Liver (tissue), 9 donors: ENCODE measurements around the gene UNC13C. TPM values are rescaled to one million over a fixed set of nuclear protein-coding genes. Genes with fewer than 3 reads are reported as not detected.

Source experiments
- DNase-seq: peaks from one replicate; pipeline ENCODE4 v3.0.0-alpha.2; 2017; ENCODE audit warnings: low spot score
- H3K27ac ChIP-seq, 2 donors: one replicate each; pipeline ENCODE4 v1.7.0; 2013; ENCODE audit warnings: inconsistent platforms in 2 of 2, low read length in 2 of 2, control low read depth in 1 of 2, low read depth in 1 of 2, mild to moderate bottlenecking in 1 of 2
- H3K27me3 ChIP-seq, 4 donors: one replicate each; pipeline versions ENCODE4 v1.6.1 to v1.7.0; 2013; ENCODE audit warnings: low read length in 3 of 4, inconsistent platforms in 1 of 4, mild to moderate bottlenecking in 1 of 4, moderate library complexity in 1 of 4; ENCODE audit not compliant: control insufficient read depth in 4 of 4, insufficient read depth in 4 of 4
- H3K36me3 ChIP-seq, 4 donors: one replicate each; pipeline versions ENCODE4 v1.6.1 to v1.7.0; 2013; ENCODE audit warnings: low read length in 3 of 4, mild to moderate bottlenecking in 3 of 4, low read depth in 1 of 4, moderate library complexity in 1 of 4; ENCODE audit not compliant: control insufficient read depth in 4 of 4, insufficient read depth in 3 of 4
- H3K4me1 ChIP-seq, 4 donors: one replicate each; pipeline versions ENCODE4 v1.6.1 to v1.7.0; 2013; ENCODE audit warnings: low read length in 3 of 4, mild to moderate bottlenecking in 3 of 4, moderate library complexity in 1 of 4; ENCODE audit not compliant: control insufficient read depth in 4 of 4, insufficient read depth in 4 of 4
- H3K4me3 ChIP-seq, 3 donors: one replicate each; pipeline versions ENCODE4 v1.6.1 to v1.7.0; 2013; ENCODE audit warnings: low read length in 3 of 3, control low read depth in 1 of 3, low read depth in 1 of 3, mild to moderate bottlenecking in 1 of 3
- H3K9ac ChIP-seq, 2 donors: one replicate each; pipeline ENCODE4 v1.7.0; 2013; ENCODE audit warnings: low read length in 2 of 2, mild to moderate bottlenecking in 2 of 2, moderate library complexity in 2 of 2, control low read depth in 1 of 2, low read depth in 1 of 2
- H3K9me3 ChIP-seq, 4 donors: one replicate each; pipeline versions ENCODE4 v1.6.1 to v1.7.0; 2013; ENCODE audit warnings: low read length in 3 of 4; ENCODE audit not compliant: control insufficient read depth in 4 of 4
- EGR1 ChIP-seq, 2 donors: IDR thresholded peaks; 2 replicates each; pipeline ENCODE4 v1.6.1; 2016 to 2018; ENCODE audit warnings: antibody characterized with exemption in 2 of 2, low read depth in 2 of 2
- FOXA1 ChIP-seq: IDR thresholded peaks from 2 replicates; pipeline ENCODE4 v1.6.1; 2016; ENCODE audit warnings: antibody characterized with exemption
- FOXA2 ChIP-seq: IDR thresholded peaks from 2 replicates; pipeline ENCODE4 v1.6.1; 2016; ENCODE audit warnings: antibody characterized with exemption
- HNF4A ChIP-seq, 2 donors: conservative IDR thresholded peaks; 2 replicates each; pipeline ENCODE4 v1.6.1; 2016; ENCODE audit warnings: antibody characterized with exemption in 2 of 2, mild to moderate bottlenecking in 2 of 2
- HNF4G ChIP-seq: IDR thresholded peaks from 2 replicates; pipeline ENCODE4 v1.6.1; 2016; ENCODE audit warnings: antibody characterized with exemption
- JUND ChIP-seq, 2 donors: IDR thresholded peaks; 2 replicates each; pipeline ENCODE4 v1.6.1; 2016; ENCODE audit warnings: antibody characterized with exemption in 2 of 2
- NR2F2 ChIP-seq: IDR thresholded peaks from 2 replicates; pipeline ENCODE4 v1.6.1; 2016; ENCODE audit warnings: antibody characterized with exemption
- RAD21 ChIP-seq, 2 donors: IDR thresholded peaks; 2 replicates each; pipeline ENCODE4 v1.6.1; 2016; ENCODE audit warnings: antibody characterized with exemption in 2 of 2, mild to moderate bottlenecking in 2 of 2
- RXRA ChIP-seq, 2 donors: IDR thresholded peaks; 2 replicates each; pipeline ENCODE4 v1.6.1; 2017 to 2018; ENCODE audit warnings: antibody characterized with exemption in 2 of 2, mild to moderate bottlenecking in 1 of 2
- SP1 ChIP-seq: IDR thresholded peaks from 2 replicates; pipeline ENCODE4 v1.6.1; 2018; ENCODE audit warnings: antibody characterized with exemption, mild to moderate bottlenecking
- YY1 ChIP-seq: IDR thresholded peaks from 2 replicates; pipeline ENCODE4 v1.6.1; 2016; ENCODE audit warnings: antibody characterized with exemption, mild to moderate bottlenecking
- WGBS: extraction: QIAGEN DNeasy Blood & Tissue Kit; methylation state at CpG from one replicate; pipeline ENCODE4 v1.1.7; 2013; 5-methylcytosine and 5-hydroxymethylcytosine counted together
- polyA plus RNA-seq, 2 donors: library from polyadenylated mRNA; stranded (reverse) in 1 of 2; unstranded in 1 of 2; fragments of 200-250 nt in 1 of 2; fragments of >200 nt in 1 of 2; fragmentation: Nextera tagmentation in 1 of 2; extraction: Ambion mirVana in 1 of 2; gene quantifications; one replicate each; pipeline versions ENCODE4 v1.2.1 to v1.2.3, GENCODE V29; 2013 to 2015
- total RNA-seq, 2 donors: library from RNA; depleted of rRNA; stranded (reverse); fragments of >200 nt; gene quantifications; one replicate each; pipeline ENCODE4 v1.2.3, GENCODE V29; 2014
- TF ChIP-seq, protein P1 (sequence below): IDR thresholded peaks from 2 replicates; pipeline ENCODE4 v1.6.1; 2016; ENCODE audit warnings: antibody characterized with exemption
- TF ChIP-seq, protein P2 (sequence below): fragments of 150-350 bp; IDR thresholded peaks from 2 replicates; pipeline ENCODE4 v1.5.1; 2017; ENCODE audit warnings: improper control_type of control experiment, low read depth, low read length; ENCODE audit not compliant: missing input control
- TF ChIP-seq, protein P3 (sequence below): IDR thresholded peaks from 2 replicates; pipeline ENCODE4 v1.6.1; 2016; ENCODE audit warnings: antibody characterized with exemption, mild to moderate bottlenecking
- donor health status: healthy.
- donor health status: healthy.
- donor health status: healthy.
- donor health status: healthy.
- donor health status: healthy.

Gene UNC13C
- total and polyA plus RNA-seq, 4 donors = 0.19 TPM; not detected in 3

- H3K27me3 ChIP-seq = no peaks in the 10 kb centered on the region
- TF ChIP-seq RXRA (IDR thresholded peaks at IDR 0.05) (no peak), YY1 (no peak), EGR1 (IDR thresholded peaks at IDR 0.05; ENCODE audit: low read depth in 2 of 2) (no peak), FOXA1 (no peak), JUND (IDR thresholded peaks at IDR 0.05) (no peak), NR2F2 (no peak), HNF4A (conservative IDR thresholded peaks at IDR 0.05) (no peak), HNF4G (no peak)
- TF ChIP-seq, protein P1, sequence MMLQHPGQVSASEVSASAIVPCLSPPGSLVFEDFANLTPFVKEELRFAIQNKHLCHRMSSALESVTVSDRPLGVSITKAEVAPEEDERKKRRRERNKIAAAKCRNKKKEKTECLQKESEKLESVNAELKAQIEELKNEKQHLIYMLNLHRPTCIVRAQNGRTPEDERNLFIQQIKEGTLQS = no peak
- TF ChIP-seq, protein P2, sequence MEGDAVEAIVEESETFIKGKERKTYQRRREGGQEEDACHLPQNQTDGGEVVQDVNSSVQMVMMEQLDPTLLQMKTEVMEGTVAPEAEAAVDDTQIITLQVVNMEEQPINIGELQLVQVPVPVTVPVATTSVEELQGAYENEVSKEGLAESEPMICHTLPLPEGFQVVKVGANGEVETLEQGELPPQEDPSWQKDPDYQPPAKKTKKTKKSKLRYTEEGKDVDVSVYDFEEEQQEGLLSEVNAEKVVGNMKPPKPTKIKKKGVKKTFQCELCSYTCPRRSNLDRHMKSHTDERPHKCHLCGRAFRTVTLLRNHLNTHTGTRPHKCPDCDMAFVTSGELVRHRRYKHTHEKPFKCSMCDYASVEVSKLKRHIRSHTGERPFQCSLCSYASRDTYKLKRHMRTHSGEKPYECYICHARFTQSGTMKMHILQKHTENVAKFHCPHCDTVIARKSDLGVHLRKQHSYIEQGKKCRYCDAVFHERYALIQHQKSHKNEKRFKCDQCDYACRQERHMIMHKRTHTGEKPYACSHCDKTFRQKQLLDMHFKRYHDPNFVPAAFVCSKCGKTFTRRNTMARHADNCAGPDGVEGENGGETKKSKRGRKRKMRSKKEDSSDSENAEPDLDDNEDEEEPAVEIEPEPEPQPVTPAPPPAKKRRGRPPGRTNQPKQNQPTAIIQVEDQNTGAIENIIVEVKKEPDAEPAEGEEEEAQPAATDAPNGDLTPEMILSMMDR = no peak
- TF ChIP-seq, protein P3, sequence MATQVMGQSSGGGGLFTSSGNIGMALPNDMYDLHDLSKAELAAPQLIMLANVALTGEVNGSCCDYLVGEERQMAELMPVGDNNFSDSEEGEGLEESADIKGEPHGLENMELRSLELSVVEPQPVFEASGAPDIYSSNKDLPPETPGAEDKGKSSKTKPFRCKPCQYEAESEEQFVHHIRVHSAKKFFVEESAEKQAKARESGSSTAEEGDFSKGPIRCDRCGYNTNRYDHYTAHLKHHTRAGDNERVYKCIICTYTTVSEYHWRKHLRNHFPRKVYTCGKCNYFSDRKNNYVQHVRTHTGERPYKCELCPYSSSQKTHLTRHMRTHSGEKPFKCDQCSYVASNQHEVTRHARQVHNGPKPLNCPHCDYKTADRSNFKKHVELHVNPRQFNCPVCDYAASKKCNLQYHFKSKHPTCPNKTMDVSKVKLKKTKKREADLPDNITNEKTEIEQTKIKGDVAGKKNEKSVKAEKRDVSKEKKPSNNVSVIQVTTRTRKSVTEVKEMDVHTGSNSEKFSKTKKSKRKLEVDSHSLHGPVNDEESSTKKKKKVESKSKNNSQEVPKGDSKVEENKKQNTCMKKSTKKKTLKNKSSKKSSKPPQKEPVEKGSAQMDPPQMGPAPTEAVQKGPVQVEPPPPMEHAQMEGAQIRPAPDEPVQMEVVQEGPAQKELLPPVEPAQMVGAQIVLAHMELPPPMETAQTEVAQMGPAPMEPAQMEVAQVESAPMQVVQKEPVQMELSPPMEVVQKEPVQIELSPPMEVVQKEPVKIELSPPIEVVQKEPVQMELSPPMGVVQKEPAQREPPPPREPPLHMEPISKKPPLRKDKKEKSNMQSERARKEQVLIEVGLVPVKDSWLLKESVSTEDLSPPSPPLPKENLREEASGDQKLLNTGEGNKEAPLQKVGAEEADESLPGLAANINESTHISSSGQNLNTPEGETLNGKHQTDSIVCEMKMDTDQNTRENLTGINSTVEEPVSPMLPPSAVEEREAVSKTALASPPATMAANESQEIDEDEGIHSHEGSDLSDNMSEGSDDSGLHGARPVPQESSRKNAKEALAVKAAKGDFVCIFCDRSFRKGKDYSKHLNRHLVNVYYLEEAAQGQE = no peak
These were observed 367.1 kb downstream of the UNC13C start for GRCh38 chr15:54345301-54345700.

DNA sequence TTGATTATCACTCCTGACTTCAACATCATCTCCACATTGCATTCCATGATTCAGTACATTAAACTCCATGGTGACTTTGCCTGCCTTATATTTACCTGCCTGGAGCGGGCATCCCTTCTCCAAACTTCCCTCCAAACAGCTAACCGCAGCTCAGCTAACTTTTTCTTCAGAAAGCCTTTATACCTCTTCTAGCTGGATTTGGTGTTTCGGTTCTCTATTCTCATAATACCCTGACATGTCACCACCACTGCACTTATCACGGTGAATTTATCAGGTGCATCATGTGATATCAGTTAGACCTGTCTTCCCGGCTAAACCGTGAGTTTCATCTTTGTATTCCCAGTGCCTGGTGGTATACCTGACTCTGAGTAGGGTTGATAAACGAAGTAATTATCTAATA lies 367.6 kb downstream of the UNC13C start:
- Histone ChIP-seq H3K4me1 (no peaks in the 10 kb centered on the region), H3K27me3 (no peaks in the 10 kb centered on the region), H3K9me3 (no peaks in the 10 kb centered on the region), H3K4me3 (no peak overlapping the region), H3K36me3 (no peaks in the 10 kb centered on the region), H3K27ac (no peak overlapping the region), H3K9ac (no peak overlapping the region)
- TF ChIP-seq, protein P2 = no peak
- TF ChIP-seq HNF4A (conservative IDR thresholded peaks at IDR 0.05) (no peak), FOXA2 (no peak), NR2F2 (no peak), RAD21 (IDR thresholded peaks at IDR 0.05) (no peak), SP1 (no peak)
- TF ChIP-seq, protein P3 = no peak
- TF ChIP-seq, protein P1 = no peak
- 82% methylated on average over 7 of the region's 7 CpGs for WGBS
- DNase-seq = no peak

More at GRCh38 chr15:54345301-54345700, 367.1 kb downstream of the UNC13C start:
- WGBS = 76% methylated on average over 2 of the region's 2 CpGs
- H3K9ac ChIP-seq = no peak overlapping the region
- H3K9me3 ChIP-seq = no peaks in the 10 kb centered on the region
- no peak overlapping the region for H3K27ac ChIP-seq
- H3K4me1 ChIP-seq = no peaks in the 10 kb centered on the region
- no peak for DNase-seq
- H3K4me3 ChIP-seq = no peak overlapping the region
- no peaks in the 10 kb centered on the region for H3K36me3 ChIP-seq
